Measurements from ENCODE around the gene IGSF21.
"Not testable (repeated sequence)": the region's sequence is repeated elsewhere in the genome, so short reads cannot be mapped to it uniquely, and the experiment has no call there.

Gene IGSF21

DNA sequence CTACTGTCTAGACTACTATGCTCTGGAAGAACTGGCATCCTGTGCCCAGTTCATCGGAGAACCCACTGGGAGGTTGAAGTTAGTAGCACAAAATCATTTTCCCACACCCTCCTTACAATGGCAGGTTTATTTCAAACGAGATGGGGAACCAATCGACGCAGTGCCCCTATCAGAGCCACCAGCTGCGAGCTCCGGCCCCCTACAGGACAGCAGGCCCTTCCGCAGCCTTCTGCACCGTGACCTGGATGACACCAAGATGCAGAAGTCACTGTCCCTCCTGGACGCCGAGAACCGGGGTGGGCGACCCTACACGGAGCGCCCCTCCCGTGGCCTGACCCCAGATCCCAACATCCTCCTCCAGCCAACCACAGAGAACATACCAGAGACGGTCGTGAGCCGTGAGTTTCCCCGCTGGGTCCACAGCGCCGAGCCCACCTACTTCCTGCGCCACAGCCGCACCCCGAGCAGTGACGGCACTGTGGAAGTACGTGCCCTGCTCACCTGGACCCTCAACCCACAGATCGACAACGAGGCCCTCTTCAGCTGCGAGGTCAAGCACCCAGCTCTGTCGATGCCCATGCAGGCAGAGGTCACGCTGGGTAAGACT lies 257.6 kb downstream of the IGSF21 start:
- Mint-ChIP-seq H3K36me3 (ENCODE audit: low read depth) (no peaks in the 10 kb centered on the region), H3K4me1 (ENCODE audit: low read depth) (no peaks in the 10 kb centered on the region), H3K4me3 (no peak overlapping the region), H3K27ac (no peak overlapping the region), H3K27me3 (ENCODE audit: low read depth) (no peaks in the 10 kb centered on the region), H3K9me3 (no peaks in the 10 kb centered on the region)
- DNase-seq (ENCODE audit: low spot score), result no peak

- not testable (repeated sequence) for H3K9me3 Mint-ChIP-seq; H3K27me3 Mint-ChIP-seq (ENCODE audit: low read depth); H3K4me1 Mint-ChIP-seq (ENCODE audit: low read depth); H3K36me3 Mint-ChIP-seq (ENCODE audit: low read depth); H3K4me3 Mint-ChIP-seq; DNase-seq (ENCODE audit: low spot score); H3K27ac Mint-ChIP-seq
Measured at GRCh38 chr1:18372505-18372904, 264.9 kb downstream of the IGSF21 start.

DNA sequence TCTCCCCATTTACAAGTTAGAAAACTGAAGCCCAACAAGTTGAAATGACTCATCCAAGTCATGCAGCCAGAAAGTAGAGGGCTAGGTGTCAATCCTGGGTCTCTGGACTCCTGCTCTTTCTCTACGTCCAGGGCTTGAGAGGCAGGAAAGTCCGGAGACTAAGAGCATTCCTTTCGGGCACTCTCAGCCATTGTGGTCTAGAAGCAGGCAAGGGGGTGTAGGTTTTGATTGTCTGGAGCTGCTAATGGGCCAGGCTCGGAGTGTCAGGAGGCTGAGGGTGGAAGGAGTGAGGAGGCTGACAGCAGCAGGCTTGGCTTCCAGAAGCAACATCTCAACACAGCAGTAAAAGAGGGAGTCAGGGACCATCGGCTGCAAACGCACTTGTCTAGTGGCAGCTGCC lies 265.6 kb downstream of the IGSF21 start:
- H3K27me3 Mint-ChIP-seq (ENCODE audit: low read depth), result no peaks in the 10 kb centered on the region

DNA sequence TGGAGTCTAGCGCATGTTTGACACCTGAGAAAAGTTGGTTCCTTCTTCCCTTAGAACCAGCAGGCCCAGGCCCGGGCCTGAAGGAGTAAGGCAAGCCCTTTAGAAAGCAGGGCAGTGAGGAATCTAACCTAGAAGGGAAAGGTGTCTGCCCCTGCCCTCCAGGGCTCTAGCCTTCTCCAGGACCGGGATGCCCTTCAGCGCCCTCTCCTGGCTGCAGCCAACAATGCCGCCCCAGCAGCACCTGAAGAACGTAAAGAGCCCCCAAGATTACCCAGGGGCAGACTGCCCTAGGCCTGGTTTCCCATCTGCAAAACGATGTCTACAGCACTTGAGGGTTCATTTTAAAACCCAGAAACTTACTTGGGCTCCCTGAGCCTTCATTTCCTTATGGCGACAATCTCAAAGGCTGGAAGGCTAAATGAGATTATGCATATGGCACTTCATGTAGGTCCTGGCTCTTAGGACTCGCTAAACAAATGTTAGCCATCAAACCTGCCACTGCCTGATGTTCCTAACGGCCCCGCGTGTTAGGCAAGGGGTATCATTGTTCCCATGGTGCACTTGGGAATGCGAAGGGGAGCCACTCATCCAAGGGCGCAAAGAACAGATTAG lies 266.4 kb downstream of the IGSF21 start:
- H3K9me3 Mint-ChIP-seq, result no peaks in the 10 kb centered on the region
- H3K27me3 Mint-ChIP-seq (ENCODE audit: low read depth), result no peaks in the 10 kb centered on the region
- peak; percentile 4 for DNase-seq (ENCODE audit: low spot score)
- no peaks in the 10 kb centered on the region for H3K4me1 Mint-ChIP-seq (ENCODE audit: low read depth)
- H3K27ac Mint-ChIP-seq, result no peak overlapping the region
- no peaks in the 10 kb centered on the region for H3K36me3 Mint-ChIP-seq (ENCODE audit: low read depth)
- no peak overlapping the region for H3K4me3 Mint-ChIP-seq

More for the DNA sequence above, 265.6 kb downstream of the IGSF21 start:
- H3K36me3 Mint-ChIP-seq (ENCODE audit: low read depth), result no peaks in the 10 kb centered on the region
- no peak overlapping the region for H3K4me3 Mint-ChIP-seq
- H3K9me3 Mint-ChIP-seq, result no peaks in the 10 kb centered on the region
- DNase-seq (ENCODE audit: low spot score), result no peak
- H3K4me1 Mint-ChIP-seq (ENCODE audit: low read depth), result no peaks in the 10 kb centered on the region
- no peak overlapping the region for H3K27ac Mint-ChIP-seq

- H3K27ac Mint-ChIP-seq, result no peak overlapping the region
- no peaks in the 10 kb centered on the region for H3K27me3 Mint-ChIP-seq (ENCODE audit: low read depth)
- H3K4me1 Mint-ChIP-seq (ENCODE audit: low read depth), result no peaks in the 10 kb centered on the region
- DNase-seq (ENCODE audit: low spot score), result no peak
- no peaks in the 10 kb centered on the region for H3K36me3 Mint-ChIP-seq (ENCODE audit: low read depth)
- no peak overlapping the region for H3K4me3 Mint-ChIP-seq
- H3K9me3 Mint-ChIP-seq, result peaks cover 7% of the 10 kb centered on the region
Measured at GRCh38 chr1:18376661-18377060, 269.1 kb downstream of the IGSF21 start.

- no peak for DNase-seq (ENCODE audit: low spot score)
- H3K9me3 Mint-ChIP-seq, result peaks cover 7% of the 10 kb centered on the region
- H3K4me1 Mint-ChIP-seq (ENCODE audit: low read depth), result no peaks in the 10 kb centered on the region
- peaks cover 7% of the 10 kb centered on the region for H3K27me3 Mint-ChIP-seq (ENCODE audit: low read depth)
- no peak overlapping the region for H3K27ac Mint-ChIP-seq
- H3K4me3 Mint-ChIP-seq, result no peak overlapping the region
- no peaks in the 10 kb centered on the region for H3K36me3 Mint-ChIP-seq (ENCODE audit: low read depth)
Measured at GRCh38 chr1:18380288-18380687, 272.7 kb downstream of the IGSF21 start.

DNA sequence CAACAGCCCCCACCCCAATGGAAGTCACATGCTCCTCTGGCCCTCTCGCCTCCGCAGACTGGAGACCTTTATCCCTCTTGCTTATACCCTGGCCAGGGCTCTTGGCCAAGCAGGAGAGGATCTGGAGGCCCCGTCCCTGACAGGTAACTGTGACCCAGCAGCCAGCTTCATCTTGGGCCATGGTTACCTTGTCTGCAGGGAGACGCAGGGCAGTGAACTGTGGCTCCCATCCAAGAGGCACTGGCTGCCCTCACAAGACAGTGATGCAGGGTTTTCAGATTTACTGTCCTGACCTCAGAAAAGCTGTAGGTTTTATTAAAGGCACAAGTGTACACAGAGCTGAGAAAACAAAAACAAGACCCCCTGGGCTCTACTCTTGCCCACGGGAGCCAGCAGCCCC lies 276.5 kb downstream of the IGSF21 start:
- Mint-ChIP-seq H3K36me3 (ENCODE audit: low read depth) (no peaks in the 10 kb centered on the region), H3K4me1 (ENCODE audit: low read depth) (no peaks in the 10 kb centered on the region), H3K27me3 (ENCODE audit: low read depth) (peaks cover 17% of the 10 kb centered on the region), H3K4me3 (no peak overlapping the region), H3K9me3 (peaks cover 7% of the 10 kb centered on the region), H3K27ac (no peak overlapping the region)
- DNase-seq (ENCODE audit: low spot score), result no peak

- Mint-ChIP-seq H3K4me1 (ENCODE audit: low read depth) (no peaks in the 10 kb centered on the region), H3K4me3 (no peak overlapping the region), H3K9me3 (peaks cover 7% of the 10 kb centered on the region), H3K36me3 (ENCODE audit: low read depth) (no peaks in the 10 kb centered on the region), H3K27me3 (ENCODE audit: low read depth) (peaks cover 17% of the 10 kb centered on the region), H3K27ac (no peak overlapping the region)
- DNase-seq (ENCODE audit: low spot score), result no peak
Measured at GRCh38 chr1:18384471-18384870, 276.9 kb downstream of the IGSF21 start.

DNA sequence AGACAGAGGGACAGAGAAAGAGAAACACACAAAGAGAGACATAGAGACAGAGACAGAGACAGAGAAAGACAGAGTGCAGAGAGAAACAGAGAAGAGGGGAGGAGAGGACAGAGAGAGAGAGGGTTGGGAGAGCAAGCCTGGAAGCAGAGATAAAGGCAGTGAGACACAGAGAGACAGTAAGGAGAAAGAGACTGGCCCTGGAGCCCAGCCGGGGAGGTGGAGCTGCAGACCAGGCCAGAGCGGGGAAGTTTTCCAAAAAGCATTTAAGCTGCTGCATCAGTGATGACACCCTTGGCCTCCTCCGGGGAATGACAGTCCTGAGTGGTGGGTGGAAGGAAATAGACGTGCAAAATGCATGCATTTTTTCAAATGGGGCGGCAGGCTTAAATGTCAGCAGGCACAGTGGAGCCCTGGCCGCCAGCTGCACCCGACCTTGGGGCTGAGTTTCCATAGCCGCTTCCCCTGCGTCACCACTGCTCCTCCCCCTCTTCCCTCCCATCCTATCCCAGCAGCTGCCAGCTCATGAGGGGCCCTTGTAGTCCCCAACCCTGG lies 277.7 kb downstream of the IGSF21 start:
- H3K27me3 Mint-ChIP-seq (ENCODE audit: low read depth), result peaks cover 17% of the 10 kb centered on the region
- no peaks in the 10 kb centered on the region for H3K36me3 Mint-ChIP-seq (ENCODE audit: low read depth)
- H3K27ac Mint-ChIP-seq, result no peak overlapping the region
- H3K4me1 Mint-ChIP-seq (ENCODE audit: low read depth), result no peaks in the 10 kb centered on the region
- DNase-seq (ENCODE audit: low spot score), result no peak
- H3K4me3 Mint-ChIP-seq, result no peak overlapping the region
- H3K9me3 Mint-ChIP-seq, result no peaks in the 10 kb centered on the region

DNA sequence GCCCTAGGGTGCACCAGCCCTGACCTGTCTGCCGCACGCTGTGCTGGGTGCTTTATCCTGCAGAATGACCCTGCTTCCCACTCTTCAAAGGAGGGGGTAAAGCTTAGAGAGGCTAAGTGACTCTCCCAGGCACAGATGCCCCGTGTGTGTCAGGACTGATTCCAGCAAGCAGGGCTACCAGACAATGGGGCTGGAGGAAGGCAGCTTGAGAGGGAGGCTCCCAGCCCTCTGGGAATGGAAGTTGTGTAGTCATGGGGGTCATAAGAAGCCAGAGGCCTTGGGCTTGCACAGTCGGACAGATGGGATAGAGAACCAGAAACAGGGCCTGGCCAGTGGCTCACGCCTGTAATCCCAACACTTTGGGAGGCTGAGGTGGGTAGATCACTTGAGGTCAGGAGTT lies 279.0 kb downstream of the IGSF21 start:
- no peak for DNase-seq (ENCODE audit: low spot score)
- no peak overlapping the region for H3K27ac Mint-ChIP-seq
- H3K4me3 Mint-ChIP-seq, result no peak overlapping the region
- no peaks in the 10 kb centered on the region for H3K36me3 Mint-ChIP-seq (ENCODE audit: low read depth)
- no peaks in the 10 kb centered on the region for H3K9me3 Mint-ChIP-seq
- H3K4me1 Mint-ChIP-seq (ENCODE audit: low read depth), result no peaks in the 10 kb centered on the region
- peaks cover 17% of the 10 kb centered on the region for H3K27me3 Mint-ChIP-seq (ENCODE audit: low read depth)

- H3K27ac Mint-ChIP-seq, result no peak overlapping the region
- no peak for DNase-seq (ENCODE audit: low spot score)
- H3K4me1 Mint-ChIP-seq (ENCODE audit: low read depth), result no peaks in the 10 kb centered on the region
- H3K36me3 Mint-ChIP-seq (ENCODE audit: low read depth), result no peaks in the 10 kb centered on the region
- H3K27me3 Mint-ChIP-seq (ENCODE audit: low read depth), result peaks cover 17% of the 10 kb centered on the region
- H3K4me3 Mint-ChIP-seq, result no peak overlapping the region
- no peaks in the 10 kb centered on the region for H3K9me3 Mint-ChIP-seq
Measured at GRCh38 chr1:18387307-18387706, 279.7 kb downstream of the IGSF21 start.

DNA sequence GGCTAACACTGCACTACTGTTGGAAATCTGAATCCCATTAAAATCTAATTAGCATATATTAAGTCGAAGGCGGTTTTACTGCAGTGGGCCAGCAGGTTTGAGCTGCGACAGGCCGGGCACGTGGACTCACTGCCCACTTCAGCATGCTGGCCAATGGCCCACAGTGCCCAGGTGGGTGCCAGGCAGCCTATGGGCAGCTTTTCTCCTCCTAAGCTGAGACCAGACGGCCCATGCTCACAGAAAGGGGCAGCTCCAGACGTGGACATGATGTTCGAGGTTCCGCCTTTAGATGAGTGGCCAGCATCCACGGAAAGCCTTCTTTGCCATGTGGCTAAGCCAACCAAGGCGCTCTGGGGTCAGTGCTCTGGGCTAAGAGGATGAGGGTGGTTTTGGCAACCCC lies 283.4 kb downstream of the IGSF21 start:
- Mint-ChIP-seq H3K27ac (no peak overlapping the region), H3K36me3 (ENCODE audit: low read depth) (no peaks in the 10 kb centered on the region), H3K4me3 (no peak overlapping the region), H3K4me1 (ENCODE audit: low read depth) (no peaks in the 10 kb centered on the region), H3K9me3 (no peaks in the 10 kb centered on the region), H3K27me3 (ENCODE audit: low read depth) (peaks cover 7% of the 10 kb centered on the region)
- DNase-seq (ENCODE audit: low spot score), result no peak

- DNase-seq (ENCODE audit: low spot score), result no peak
- no peaks in the 10 kb centered on the region for H3K4me1 Mint-ChIP-seq (ENCODE audit: low read depth)
- H3K27ac Mint-ChIP-seq, result no peak overlapping the region
- no peak overlapping the region for H3K4me3 Mint-ChIP-seq
- H3K27me3 Mint-ChIP-seq (ENCODE audit: low read depth), result no peaks in the 10 kb centered on the region
- H3K9me3 Mint-ChIP-seq, result no peaks in the 10 kb centered on the region
- H3K36me3 Mint-ChIP-seq (ENCODE audit: low read depth), result no peaks in the 10 kb centered on the region
Measured at GRCh38 chr1:18394563-18395156, 287.1 kb downstream of the IGSF21 start.

DNA sequence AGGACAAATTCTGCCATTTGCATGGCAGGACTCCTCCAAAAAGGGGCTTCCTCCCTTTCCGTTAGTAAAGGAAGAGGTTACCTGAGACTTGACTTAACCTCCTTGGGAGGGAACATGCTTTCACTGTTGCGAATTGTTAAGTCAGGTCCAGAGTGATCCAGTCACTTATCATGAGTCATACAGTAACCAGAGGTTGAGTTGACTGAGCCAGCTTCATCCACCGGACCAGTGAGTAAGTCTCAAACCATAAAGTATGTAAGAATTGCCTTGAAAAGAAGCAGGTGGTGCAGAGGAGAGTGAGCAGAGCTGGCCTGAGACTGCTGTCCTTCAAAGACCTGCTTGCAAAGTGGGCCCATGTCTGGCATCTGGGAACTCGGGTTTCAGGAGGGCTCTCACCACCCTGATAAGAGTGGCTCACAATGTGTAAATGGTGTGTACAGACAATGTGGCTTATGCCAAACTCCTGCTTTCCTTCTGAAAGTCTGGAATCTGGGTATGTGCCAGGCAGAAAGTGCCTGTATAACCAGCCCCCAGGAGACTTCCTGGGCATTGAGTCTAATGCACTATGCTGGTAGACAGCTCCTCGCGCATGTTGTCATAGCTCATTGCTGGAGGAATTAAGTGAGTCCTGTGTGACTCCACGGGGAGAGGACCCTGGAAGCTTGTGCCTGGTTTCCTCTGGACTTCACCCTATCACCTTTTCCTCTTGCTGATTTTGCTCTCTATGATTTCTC lies 288.8 kb downstream of the IGSF21 start:
- Mint-ChIP-seq H3K36me3 (ENCODE audit: low read depth) (no peaks in the 10 kb centered on the region), H3K27ac (no peak overlapping the region), H3K4me1 (ENCODE audit: low read depth) (no peaks in the 10 kb centered on the region), H3K4me3 (no peak overlapping the region), H3K9me3 (no peaks in the 10 kb centered on the region), H3K27me3 (ENCODE audit: low read depth) (no peaks in the 10 kb centered on the region)
- no peak for DNase-seq (ENCODE audit: low spot score)

Data from T-helper 2 cell treated with Interferon-gamma antibody and Interleukin-4, amounts not matched to agents 5 μg/mL and 100 μg/mL, for 36 hours (primary cell).